ENCODE measurements around the gene CELA3B. TPM values are rescaled to one million over a fixed set of nuclear protein-coding genes. Genes with fewer than 3 reads are reported as not detected.

The CELA3B gene
- total and polyA plus RNA-seq, 2 of the 13 experiments (the other 11 are each of a cell fraction or from before 2014, with no cell fraction given), result 0.34 TPM; not detected in 1

GRCh38 chr1:21931171-21932093, 45.4 kb upstream of the CELA3B start (continued):
- TF ChIP-seq AKNA (CRISPR knock-in tag; IDR thresholded peaks at IDR 0.05; ENCODE audit: borderline replicate concordance) (no peak), ZNF17 (CRISPR knock-in tag; IDR thresholded peaks at IDR 0.05) (no peak), ZNF335 (CRISPR knock-in tag; IDR thresholded peaks at IDR 0.05) (no peak; the same call in 1 of the 2 replicates), U2AF1 (optimal IDR thresholded peaks at IDR 0.05; ENCODE audit: low read depth, low read length) (no peak), SMARCE1 (IDR thresholded peaks at IDR 0.05; ENCODE audit: borderline replicate concordance) (no peak), ZNF510 (CRISPR knock-in tag; IDR thresholded peaks at IDR 0.05; ENCODE audit: low read depth) (no peak), ZNF138 (CRISPR knock-in tag; IDR thresholded peaks at IDR 0.05; ENCODE audit: low read depth) (no peak), KAT7 (CRISPR knock-in tag; IDR thresholded peaks at IDR 0.05; ENCODE audit: borderline replicate concordance) (no peak), ZNF263 (CRISPR knock-in tag; IDR thresholded peaks at IDR 0.05) (no peak), ZNF557 (CRISPR knock-in tag; IDR thresholded peaks at IDR 0.05) (no peak), CEBPG (CRISPR knock-in tag; IDR thresholded peaks at IDR 0.05) (peak; percentile 50; the same call in 1 of the 2 replicates), PLSCR1 (CRISPR knock-in tag; IDR thresholded peaks at IDR 0.05; ENCODE audit: borderline replicate concordance) (no peak), ETS1 (CRISPR knock-in tag; IDR thresholded peaks at IDR 0.05) (no peak)
- TF ChIP-seq, protein P1, sequence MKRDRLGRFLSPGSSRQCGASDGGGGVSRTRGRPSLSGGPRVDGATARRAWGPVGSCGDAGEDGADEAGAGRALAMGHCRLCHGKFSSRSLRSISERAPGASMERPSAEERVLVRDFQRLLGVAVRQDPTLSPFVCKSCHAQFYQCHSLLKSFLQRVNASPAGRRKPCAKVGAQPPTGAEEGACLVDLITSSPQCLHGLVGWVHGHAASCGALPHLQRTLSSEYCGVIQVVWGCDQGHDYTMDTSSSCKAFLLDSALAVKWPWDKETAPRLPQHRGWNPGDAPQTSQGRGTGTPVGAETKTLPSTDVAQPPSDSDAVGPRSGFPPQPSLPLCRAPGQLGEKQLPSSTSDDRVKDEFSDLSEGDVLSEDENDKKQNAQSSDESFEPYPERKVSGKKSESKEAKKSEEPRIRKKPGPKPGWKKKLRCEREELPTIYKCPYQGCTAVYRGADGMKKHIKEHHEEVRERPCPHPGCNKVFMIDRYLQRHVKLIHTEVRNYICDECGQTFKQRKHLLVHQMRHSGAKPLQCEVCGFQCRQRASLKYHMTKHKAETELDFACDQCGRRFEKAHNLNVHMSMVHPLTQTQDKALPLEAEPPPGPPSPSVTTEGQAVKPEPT (CRISPR knock-in tag; IDR thresholded peaks at IDR 0.05; ENCODE audit: low read depth), result no peak
- TF ChIP-seq, protein P2, sequence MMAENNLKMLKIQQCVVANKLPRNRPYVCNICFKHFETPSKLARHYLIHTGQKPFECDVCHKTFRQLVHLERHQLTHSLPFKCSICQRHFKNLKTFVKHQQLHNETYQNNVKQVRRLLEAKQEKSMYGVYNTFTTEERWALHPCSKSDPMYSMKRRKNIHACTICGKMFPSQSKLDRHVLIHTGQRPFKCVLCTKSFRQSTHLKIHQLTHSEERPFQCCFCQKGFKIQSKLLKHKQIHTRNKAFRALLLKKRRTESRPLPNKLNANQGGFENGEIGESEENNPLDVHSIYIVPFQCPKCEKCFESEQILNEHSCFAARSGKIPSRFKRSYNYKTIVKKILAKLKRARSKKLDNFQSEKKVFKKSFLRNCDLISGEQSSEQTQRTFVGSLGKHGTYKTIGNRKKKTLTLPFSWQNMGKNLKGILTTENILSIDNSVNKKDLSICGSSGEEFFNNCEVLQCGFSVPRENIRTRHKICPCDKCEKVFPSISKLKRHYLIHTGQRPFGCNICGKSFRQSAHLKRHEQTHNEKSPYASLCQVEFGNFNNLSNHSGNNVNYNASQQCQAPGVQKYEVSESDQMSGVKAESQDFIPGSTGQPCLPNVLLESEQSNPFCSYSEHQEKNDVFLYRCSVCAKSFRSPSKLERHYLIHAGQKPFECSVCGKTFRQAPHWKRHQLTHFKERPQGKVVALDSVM (CRISPR knock-in tag; IDR thresholded peaks at IDR 0.05), result peak; percentile 64; the same call in 1 of the 2 replicates
- TF ChIP-seq, protein P3, sequence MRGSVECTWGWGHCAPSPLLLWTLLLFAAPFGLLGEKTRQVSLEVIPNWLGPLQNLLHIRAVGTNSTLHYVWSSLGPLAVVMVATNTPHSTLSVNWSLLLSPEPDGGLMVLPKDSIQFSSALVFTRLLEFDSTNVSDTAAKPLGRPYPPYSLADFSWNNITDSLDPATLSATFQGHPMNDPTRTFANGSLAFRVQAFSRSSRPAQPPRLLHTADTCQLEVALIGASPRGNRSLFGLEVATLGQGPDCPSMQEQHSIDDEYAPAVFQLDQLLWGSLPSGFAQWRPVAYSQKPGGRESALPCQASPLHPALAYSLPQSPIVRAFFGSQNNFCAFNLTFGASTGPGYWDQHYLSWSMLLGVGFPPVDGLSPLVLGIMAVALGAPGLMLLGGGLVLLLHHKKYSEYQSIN (CRISPR knock-in tag; IDR thresholded peaks at IDR 0.05; ENCODE audit: borderline replicate concordance), result no peak

Data from HepG2 (cell line).